Measurements from ENCODE around the gene HOXC9. TPM values are rescaled to one million over a fixed set of nuclear protein-coding genes. Genes with fewer than 3 reads are reported as not detected.
A peak's percentile ranks its signal among the peaks of the same experiment; 100 is the strongest.

HOXC9 gene
- polyA plus RNA-seq, 1 of the 3 experiments (the other 2 are of a cell fraction) = 1.9 TPM

DNA sequence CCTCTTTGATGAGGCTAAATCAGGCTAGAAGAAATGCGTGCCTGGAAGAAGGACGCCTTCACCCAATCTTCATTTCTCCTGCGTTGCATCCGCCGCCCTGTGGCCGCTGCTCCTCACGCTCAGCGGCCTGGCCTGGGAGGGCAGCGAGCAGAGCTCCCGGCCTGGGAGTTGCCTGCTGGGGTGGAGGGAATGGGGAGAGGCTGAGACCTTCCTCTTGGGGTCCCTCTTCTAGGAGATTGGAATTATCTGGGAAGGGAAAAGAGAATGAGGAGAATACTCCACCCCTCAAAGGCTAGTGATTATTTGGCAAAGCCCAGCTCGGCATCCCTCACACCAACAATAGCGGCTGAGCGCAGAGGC, 47.6 kb upstream of the HOXC9 start:
- Histone ChIP-seq H2AFZ (ENCODE audit: low read depth) (no peak overlapping the region), H3K9me2 (no peaks in the 10 kb centered on the region), H3K27me3 (ENCODE audit: insufficient read depth) (peaks cover 100% of the 10 kb centered on the region), H3K4me2 (no peak overlapping the region), H3K4me3 (ENCODE audit: low read depth in 2 of 2, low read length in 1 of 2) (no peak overlapping the region), H3K9ac (no peak overlapping the region), H3K27ac (ENCODE audit: low read depth in 2 of 2, low read length in 1 of 2) (no peak overlapping the region), H4K20me1 (ENCODE audit: insufficient read depth) (peaks cover 13% of the 10 kb centered on the region; the same call in 1 of the 2 replicates), H3K79me2 (ENCODE audit: insufficient read depth) (no peaks in the 10 kb centered on the region), H3F3A (replicated peaks; ENCODE audit: insufficient read depth) (no peaks in the 10 kb centered on the region), H3K36me3 (replicated peaks in 1 of 2; ENCODE audit: control insufficient read depth in 1 of 2, insufficient read depth in 2 of 2, low read length in 1 of 2) (no peaks in the 10 kb centered on the region), H3K4me1 (ENCODE audit: control insufficient read depth in 1 of 2, insufficient read depth in 2 of 2, low read depth in 1 of 2, low read length in 1 of 2) (no peaks in the 10 kb centered on the region; a peak in 1 of 4 replicates), H3K9me3 (no peaks in the 10 kb centered on the region)
- 30% methylated on average over 13 of the region's 13 CpGs for WGBS (ENCODE audit: low lambda C conversion rate)
- ChIA-PET POLR2A (interaction anchor here (0.6 kb wide), 1 partner anchor 9 kb away, joined by 3 read pairs; no protein-coding TSS in a partner anchor), CTCF (interaction anchor here (0.8 to 2.9 kb wide), 13 partner anchors 9 to 427 kb away, joined by 3 to 11 read pairs (median 4); partner anchors contain the start of genes HOXC10 and HOXC13)
- DNase-seq = peak; percentile 64
- TF ChIP-seq, protein P1, sequence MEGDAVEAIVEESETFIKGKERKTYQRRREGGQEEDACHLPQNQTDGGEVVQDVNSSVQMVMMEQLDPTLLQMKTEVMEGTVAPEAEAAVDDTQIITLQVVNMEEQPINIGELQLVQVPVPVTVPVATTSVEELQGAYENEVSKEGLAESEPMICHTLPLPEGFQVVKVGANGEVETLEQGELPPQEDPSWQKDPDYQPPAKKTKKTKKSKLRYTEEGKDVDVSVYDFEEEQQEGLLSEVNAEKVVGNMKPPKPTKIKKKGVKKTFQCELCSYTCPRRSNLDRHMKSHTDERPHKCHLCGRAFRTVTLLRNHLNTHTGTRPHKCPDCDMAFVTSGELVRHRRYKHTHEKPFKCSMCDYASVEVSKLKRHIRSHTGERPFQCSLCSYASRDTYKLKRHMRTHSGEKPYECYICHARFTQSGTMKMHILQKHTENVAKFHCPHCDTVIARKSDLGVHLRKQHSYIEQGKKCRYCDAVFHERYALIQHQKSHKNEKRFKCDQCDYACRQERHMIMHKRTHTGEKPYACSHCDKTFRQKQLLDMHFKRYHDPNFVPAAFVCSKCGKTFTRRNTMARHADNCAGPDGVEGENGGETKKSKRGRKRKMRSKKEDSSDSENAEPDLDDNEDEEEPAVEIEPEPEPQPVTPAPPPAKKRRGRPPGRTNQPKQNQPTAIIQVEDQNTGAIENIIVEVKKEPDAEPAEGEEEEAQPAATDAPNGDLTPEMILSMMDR (IDR thresholded peaks at IDR 0.05) = no peak
- TF ChIP-seq TCF12 (IDR thresholded peaks at IDR 0.05) (no peak), RFX5 (IDR thresholded peaks at IDR 0.05; ENCODE audit: low read length) (no peak), TEAD4 (IDR thresholded peaks at IDR 0.05; ENCODE audit: borderline replicate concordance, insufficient read depth) (no peak), MXI1 (IDR thresholded peaks at IDR 0.05; ENCODE audit: low read depth, low read length) (no peak), SMC3 (IDR thresholded peaks at IDR 0.05; ENCODE audit: low read depth, low read length) (no peak), RCOR1 (IDR thresholded peaks at IDR 0.05; ENCODE audit: low read length) (no peak), POLR2AphosphoS5 (IDR thresholded peaks at IDR 0.05; ENCODE audit: low read depth, low read length) (no peak), FOSL2 (IDR thresholded peaks at IDR 0.05; ENCODE audit: borderline replicate concordance, low read depth) (no peak), GABPA (IDR thresholded peaks at IDR 0.05; ENCODE audit: low read depth) (no peak), JUND (IDR thresholded peaks at IDR 0.05) (no peak), NFIC (IDR thresholded peaks at IDR 0.05; ENCODE audit: borderline replicate concordance) (no peak), RXRA (IDR thresholded peaks at IDR 0.05; ENCODE audit: borderline replicate concordance, low read depth) (no peak), TAF1 (IDR thresholded peaks at IDR 0.05; ENCODE audit: borderline replicate concordance, low read depth, low read length) (no peak), MEF2A (IDR thresholded peaks at IDR 0.05; ENCODE audit: borderline replicate concordance, low read depth) (no peak), EZH2phosphoT487 (IDR thresholded peaks at IDR 0.05; ENCODE audit: borderline replicate concordance, low read depth) (no peak)
- TF ChIP-seq, protein P2, sequence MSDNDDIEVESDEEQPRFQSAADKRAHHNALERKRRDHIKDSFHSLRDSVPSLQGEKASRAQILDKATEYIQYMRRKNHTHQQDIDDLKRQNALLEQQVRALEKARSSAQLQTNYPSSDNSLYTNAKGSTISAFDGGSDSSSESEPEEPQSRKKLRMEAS (IDR thresholded peaks at IDR 0.05; ENCODE audit: low read depth) = no peak
- TF ChIP-seq, protein P3, sequence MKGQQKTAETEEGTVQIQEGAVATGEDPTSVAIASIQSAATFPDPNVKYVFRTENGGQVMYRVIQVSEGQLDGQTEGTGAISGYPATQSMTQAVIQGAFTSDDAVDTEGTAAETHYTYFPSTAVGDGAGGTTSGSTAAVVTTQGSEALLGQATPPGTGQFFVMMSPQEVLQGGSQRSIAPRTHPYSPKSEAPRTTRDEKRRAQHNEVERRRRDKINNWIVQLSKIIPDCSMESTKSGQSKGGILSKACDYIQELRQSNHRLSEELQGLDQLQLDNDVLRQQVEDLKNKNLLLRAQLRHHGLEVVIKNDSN (IDR thresholded peaks at IDR 0.05; ENCODE audit: borderline replicate concordance, low read depth) = no peak
- TF ChIP-seq, protein P4, sequence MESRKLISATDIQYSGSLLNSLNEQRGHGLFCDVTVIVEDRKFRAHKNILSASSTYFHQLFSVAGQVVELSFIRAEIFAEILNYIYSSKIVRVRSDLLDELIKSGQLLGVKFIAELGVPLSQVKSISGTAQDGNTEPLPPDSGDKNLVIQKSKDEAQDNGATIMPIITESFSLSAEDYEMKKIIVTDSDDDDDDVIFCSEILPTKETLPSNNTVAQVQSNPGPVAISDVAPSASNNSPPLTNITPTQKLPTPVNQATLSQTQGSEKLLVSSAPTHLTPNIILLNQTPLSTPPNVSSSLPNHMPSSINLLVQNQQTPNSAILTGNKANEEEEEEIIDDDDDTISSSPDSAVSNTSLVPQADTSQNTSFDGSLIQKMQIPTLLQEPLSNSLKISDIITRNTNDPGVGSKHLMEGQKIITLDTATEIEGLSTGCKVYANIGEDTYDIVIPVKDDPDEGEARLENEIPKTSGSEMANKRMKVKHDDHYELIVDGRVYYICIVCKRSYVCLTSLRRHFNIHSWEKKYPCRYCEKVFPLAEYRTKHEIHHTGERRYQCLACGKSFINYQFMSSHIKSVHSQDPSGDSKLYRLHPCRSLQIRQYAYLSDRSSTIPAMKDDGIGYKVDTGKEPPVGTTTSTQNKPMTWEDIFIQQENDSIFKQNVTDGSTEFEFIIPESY (IDR thresholded peaks at IDR 0.05; ENCODE audit: borderline replicate concordance, low read depth) = no peak
- TF ChIP-seq, protein P5, sequence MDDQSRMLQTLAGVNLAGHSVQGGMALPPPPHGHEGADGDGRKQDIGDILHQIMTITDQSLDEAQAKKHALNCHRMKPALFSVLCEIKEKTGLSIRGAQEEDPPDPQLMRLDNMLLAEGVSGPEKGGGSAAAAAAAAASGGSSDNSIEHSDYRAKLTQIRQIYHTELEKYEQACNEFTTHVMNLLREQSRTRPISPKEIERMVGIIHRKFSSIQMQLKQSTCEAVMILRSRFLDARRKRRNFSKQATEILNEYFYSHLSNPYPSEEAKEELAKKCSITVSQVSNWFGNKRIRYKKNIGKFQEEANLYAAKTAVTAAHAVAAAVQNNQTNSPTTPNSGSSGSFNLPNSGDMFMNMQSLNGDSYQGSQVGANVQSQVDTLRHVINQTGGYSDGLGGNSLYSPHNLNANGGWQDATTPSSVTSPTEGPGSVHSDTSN (IDR thresholded peaks at IDR 0.05) = no peak

Measured in SK-N-SH (cell line).